ENCODE measurements around the gene TRABD2B.

- no peak for TF ChIP-seq POLR2AphosphoS5 (IDR thresholded peaks at IDR 0.05; ENCODE audit: low read depth, low read length)
- TF ChIP-seq SIN3A (IDR thresholded peaks at IDR 0.05; ENCODE audit: borderline replicate concordance, insufficient read depth, low read length): no peak
- TF ChIP-seq TAF1 (IDR thresholded peaks at IDR 0.05; ENCODE audit: borderline replicate concordance, insufficient read depth, low read length): no peak
- TF ChIP-seq REST (IDR thresholded peaks at IDR 0.05; ENCODE audit: insufficient read depth in 1 of 2, low read depth in 2 of 2, low read length in 2 of 2): no peak
- no peak for TF ChIP-seq FOXP2 (optimal IDR thresholded peaks at IDR 0.05; ENCODE audit: borderline replicate concordance, extremely low read depth, extremely low read length, insufficient read depth)
Observed at GRCh38 chr1:47987601-47988000, 9.6 kb downstream of the TRABD2B start.

Measured in PFSK-1 (cell line).